ENCODE measurements around the gene PTBP3.
A peak's percentile ranks its signal among the peaks of the same experiment; 100 is the strongest.
"Not testable (repeated sequence)": the region's sequence is repeated elsewhere in the genome, so short reads cannot be mapped to it uniquely, and the experiment has no call there.

PTBP3 gene

GRCh38 chr9:112267086-112267485 lies 66.3 kb downstream of the PTBP3 start:
- not testable (repeated sequence) for DNase-seq

DNA sequence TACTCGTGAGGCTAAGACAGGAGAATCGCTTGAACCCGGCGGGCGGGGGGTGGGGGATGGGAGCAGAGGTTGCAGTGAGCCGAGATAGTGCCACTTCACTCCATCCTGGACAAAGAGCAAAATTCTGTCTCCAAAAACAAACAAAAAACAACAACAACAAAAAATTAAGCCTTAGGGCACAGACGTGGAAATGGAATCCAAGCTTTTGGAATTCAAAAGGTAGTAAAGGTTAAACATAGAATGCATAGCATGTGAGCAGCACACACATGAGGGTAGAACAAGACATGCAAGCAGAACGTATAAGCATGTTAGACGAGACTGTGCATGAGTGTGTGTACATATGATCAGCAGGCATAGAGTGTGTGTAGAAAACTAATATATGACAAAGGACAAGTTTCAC lies 68.0 kb downstream of the PTBP3 start:
- no peak for DNase-seq

DNA sequence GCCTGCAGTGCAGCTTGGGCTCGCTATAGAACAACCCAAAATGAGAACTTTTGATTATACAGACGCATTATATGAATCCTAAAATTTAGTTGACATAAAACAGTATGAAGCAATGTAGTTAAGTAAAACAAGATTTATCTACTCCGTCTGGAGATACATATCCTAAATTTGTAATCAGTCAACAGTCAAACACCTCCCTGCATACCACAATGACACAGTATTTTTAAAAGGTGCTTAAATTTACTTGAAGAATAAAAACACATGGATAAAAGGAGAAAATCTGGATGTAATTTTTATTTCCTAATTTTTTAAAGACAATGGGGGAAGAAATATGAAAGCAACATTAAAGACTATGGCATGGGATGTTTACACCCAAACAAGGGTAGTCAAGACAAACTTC lies 70.8 kb downstream of the PTBP3 start:
- no peak for DNase-seq

DNA sequence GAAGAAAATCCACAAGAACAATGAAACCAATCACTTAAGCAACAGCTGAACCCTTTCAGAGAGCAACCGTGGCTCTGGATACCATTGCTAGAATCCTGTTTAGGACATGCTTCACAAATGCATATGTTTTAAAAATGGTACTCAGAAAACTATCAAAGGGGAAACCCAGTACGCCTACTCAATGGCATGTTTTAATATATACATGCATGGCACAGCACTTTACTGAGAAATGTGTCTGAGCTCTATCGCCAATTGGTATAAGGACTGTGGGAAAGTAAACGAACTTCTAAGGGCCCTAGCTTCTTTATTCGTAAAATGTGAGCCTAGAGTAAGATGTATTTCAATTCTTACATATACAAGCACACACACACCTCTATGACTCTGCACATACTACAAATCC lies 72.3 kb downstream of the PTBP3 start:
- no peak for DNase-seq

DNA sequence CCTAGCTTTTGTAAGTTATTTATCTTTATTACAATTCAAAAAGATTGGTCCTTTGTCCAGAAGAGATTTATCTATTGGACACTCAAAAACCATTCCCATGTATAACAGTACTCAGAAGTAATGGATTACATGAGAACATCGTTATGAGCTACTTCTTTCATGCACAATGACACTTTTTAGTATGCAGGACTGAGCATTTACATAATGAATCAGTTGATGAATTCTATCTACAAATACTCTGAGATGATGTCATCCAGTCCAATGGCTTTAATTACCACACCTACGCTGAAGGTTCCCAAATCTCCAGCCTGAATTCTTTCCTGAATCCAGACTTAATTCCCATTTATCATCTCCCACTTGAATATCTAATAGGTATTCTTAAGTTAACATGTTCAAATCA lies 75.3 kb downstream of the PTBP3 start:
- no peak for DNase-seq

GRCh38 chr9:112252194-112252593 lies 81.2 kb downstream of the PTBP3 start:
- DNase-seq, result peak; percentile 5

GRCh38 chr9:112249277-112249676 lies 84.1 kb downstream of the PTBP3 start:
- no peak for DNase-seq

GRCh38 chr9:112248722-112249121 lies 84.7 kb downstream of the PTBP3 start:
- DNase-seq, result no peak

DNA sequence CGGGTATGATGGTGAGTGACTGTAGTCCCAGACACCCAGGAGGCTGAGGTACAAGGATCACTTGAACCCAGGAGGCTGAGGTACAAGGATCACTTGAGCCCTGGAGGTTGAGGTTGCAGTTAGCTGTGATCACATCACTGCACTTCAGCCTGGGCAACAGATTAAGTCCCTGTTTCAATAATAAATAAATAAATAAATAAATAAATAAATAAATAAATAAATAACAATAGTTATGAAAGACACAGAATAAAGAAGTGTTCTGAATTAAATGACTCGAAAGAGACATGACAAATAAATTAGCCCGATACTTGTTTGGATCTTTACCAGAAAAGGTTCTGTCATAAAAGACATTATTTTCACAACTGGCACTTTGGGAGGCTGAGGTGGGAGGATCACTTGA lies 86.3 kb downstream of the PTBP3 start:
- no peak for DNase-seq

GRCh38 chr9:112245126-112245525 lies 88.3 kb downstream of the PTBP3 start:
- no peak for DNase-seq

DNA sequence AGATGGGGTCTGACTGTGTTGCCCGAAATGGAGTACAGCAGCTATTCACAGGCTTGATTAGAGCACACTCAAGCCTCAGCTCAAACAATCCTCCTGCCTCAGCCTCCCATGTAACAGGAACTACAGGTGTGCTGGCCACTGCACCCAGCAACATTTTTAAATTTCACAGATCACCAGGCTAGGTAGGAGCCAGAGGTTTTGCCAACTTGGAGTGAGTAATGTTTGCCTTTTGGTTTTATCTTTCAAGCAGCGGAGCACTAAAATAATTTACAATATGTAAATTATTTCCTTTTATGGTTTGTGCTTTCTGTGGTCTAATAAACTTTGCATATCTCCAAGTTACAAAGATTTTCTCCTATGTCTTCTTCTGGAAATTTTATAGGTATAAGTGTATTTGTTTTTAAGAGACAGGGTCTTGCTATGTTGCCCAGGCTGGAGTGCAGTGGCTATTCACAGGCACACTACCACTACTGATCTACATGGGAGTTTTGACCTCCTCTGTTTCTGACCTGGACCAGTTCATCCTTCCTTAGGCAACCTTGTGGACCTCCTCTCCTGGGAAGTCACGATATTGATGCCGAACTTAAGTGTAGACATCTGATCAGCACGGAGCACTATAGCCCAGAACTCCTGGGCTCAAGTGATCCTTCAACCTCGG lies 91.1 kb downstream of the PTBP3 start:
- no peak for DNase-seq

DNA sequence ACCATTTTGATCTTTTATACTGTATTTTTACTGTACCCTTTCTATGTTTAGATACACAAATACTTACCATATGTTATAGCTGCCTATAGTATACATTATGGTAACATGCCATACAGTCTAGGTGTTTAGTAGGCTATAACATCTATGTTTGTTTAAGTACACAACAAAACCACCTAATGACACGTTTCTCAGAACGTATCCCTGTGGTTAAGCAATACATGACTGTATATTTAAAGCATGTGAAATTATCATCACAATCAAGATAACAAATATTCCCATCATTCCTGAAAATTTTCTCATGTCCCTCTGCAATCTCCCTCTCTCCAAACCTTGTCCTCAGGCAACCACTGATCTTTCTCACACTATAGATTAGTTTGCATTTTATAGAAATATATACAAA lies 91.9 kb downstream of the PTBP3 start:
- DNase-seq, result no peak

DNA sequence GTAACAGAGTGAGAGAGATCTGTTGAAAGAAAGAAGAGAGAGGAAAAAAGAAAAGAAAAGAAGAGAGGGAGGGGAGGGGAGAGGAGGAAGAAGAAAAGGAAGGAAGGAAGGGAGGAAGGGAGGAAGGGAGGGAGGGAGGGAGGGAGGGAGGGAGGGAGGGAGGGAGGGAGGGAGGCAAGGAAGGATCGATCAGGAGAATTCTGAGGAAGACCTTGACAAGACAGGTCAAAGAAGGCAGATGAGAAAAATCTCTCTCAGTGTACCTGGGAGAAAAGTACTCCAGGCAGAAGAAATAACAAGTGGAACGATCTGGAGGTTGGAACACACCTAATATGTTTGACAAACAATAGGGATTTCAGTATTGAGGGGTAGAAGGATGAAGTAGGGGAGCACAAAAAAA lies 93.7 kb downstream of the PTBP3 start:
- no peak for DNase-seq

- DNase-seq, result no peak
Observed at GRCh38 chr9:112239284-112239683, 94.1 kb downstream of the PTBP3 start.

DNA sequence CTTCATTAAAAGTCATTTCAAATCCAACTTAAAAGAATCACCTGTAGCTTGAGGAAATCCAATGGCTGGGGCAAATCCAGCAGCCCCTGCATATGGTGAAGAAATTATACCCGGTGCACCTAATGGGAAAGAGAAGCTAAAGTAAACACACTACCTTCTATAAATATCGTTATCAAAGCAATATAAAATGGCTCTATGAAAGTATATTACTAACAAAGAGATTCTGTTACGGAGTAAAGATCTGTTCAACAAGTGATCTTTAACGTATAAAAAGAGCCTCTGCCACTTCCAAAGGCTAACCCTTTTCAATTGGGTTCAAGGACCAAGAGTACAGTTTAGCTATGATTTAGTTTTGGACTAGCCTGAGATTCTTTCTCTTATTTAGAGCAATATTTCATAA lies 98.6 kb downstream of the PTBP3 start:
- no peak for DNase-seq

GRCh38 chr9:112233769-112234168 lies 99.7 kb downstream of the PTBP3 start:
- DNase-seq, result no peak

DNA sequence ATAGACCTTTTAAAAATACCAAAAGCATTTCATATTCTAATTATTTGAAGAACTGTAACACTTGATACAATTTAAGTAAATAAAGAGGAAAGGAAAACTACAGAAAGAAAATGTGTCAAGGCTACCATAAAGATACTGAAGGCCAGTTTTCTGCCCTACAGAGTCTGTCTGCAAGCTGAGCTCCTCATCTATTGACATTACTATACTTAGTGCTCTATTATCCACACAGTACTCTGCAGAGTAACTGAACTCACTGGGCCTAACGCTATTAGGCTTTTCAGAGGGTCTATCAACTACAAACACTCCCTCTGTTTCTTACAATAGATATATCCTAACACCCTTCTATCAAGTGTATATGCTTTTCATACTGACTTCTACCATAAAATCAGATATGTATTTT lies 101.2 kb downstream of the PTBP3 start:
- no peak for DNase-seq

- DNase-seq, result no peak
Observed at GRCh38 chr9:112226091-112226490, 107.3 kb downstream of the PTBP3 start.

DNA sequence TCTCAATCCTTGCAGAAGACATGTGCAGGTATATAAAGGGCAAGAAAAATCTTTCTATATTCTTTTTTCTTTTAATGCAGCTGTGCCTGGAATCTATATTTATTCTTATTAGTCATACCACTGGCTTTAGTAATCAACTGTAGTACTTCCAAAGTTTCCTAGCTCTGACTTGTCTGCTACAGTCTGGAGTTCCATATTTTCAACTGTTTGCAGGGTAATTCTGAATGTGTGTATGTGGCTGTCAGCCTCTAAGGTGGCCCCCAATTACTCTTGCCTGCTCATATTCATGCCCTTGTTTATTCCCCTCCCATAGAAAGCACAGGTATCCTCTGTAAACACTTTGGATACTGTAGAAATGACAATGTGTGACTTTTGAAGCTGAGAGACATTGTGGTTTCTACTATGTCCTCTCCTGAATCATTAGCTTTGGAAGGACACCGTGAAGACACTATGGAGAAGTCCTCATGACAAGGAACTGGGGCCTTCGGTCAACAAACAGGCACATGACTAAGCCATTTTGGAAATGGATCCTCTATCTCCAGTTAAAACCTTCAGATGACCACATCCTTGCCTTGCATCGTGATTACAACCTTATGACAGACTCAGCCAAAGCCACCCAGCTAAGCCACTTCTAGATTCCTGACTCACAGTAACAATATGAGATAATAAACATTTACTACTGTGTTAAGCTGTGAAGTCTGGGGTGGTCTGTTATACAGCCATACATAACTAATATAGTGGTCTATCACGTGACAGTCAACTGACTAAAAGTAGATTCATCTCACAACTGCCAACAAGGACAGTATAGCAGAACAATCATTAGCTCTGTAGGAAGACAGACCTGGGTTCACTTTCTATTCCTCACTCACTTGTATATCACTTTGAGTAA lies 108.8 kb downstream of the PTBP3 start:
- no peak for DNase-seq

GRCh38 chr9:112218908-112219307 lies 114.5 kb downstream of the PTBP3 start:
- DNase-seq, result peak; percentile 11

- no peak for DNase-seq
Observed at GRCh38 chr9:112212926-112213325, 120.5 kb downstream of the PTBP3 start.

DNA sequence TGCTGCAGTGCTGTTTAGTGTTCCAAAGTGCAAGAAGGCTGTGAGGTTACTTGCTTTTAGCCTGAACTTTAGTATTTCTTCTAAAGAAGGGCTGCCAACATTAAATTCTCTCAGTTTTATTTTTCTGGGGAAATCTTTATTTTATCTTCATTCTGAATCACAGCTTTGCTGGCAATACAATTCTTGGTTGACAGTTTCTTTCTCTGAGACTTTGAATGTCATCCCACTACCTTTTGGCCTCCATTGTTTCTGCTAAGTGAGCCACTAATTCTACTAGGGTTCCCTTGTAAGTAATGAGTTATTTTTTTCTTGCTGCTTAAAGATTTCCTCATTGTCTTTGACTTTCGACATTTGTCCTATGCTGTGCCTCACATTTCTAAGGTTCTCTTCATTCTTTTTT lies 126.0 kb downstream of the PTBP3 start:
- DNase-seq, result no peak

- no peak for DNase-seq
Observed at GRCh38 chr9:112203536-112203935, 129.9 kb downstream of the PTBP3 start.

- no peak for DNase-seq
Observed at GRCh38 chr9:112200711-112201110, 132.7 kb downstream of the PTBP3 start.

- DNase-seq, result no peak
Observed at GRCh38 chr9:112198646-112199045, 134.8 kb downstream of the PTBP3 start.

Measured in stimulated activated CD4-positive, alpha-beta T cell treated with anti-CD3 and anti-CD28 coated beads, Interleukin-15, amount 100 ng/mL, for 24 hours (primary cell).